Gastrocnemius medialis (tissue), 4 donors: ENCODE measurements around the gene ACKR1. TPM values are rescaled to one million over a fixed set of nuclear protein-coding genes. Genes with fewer than 3 reads are reported as not detected.

Experiments used
- ATAC-seq, 2 donors: fragments of 150-250 bp; one replicate each; pipeline ENCODE4 v1.9.1; 2016
- DNase-seq, 2 donors: peaks; one replicate each; pipeline ENCODE4 v3.0.0-alpha.2; 2019
- H3K27ac ChIP-seq, 4 donors: fragments of 200-600 bp; sonication (generic); 1 replicate in 1 of 4; 2 replicates in 3 of 4; pipeline ENCODE4 v1.5.1; 2016 to 2018; ENCODE audit warnings: mild to moderate bottlenecking in 2 of 4, moderate library complexity in 1 of 4
- H3K27me3 ChIP-seq, 3 donors: fragments of 200-600 bp; sonication (generic) in 2 of 3; 1 replicate in 1 of 3; 2 replicates in 2 of 3; pipeline versions ENCODE4 v1.5.1 to v1.6.0; 2016 to 2019; ENCODE audit warnings: mild to moderate bottlenecking in 1 of 3, moderate library complexity in 1 of 3
- H3K36me3 ChIP-seq, 2 donors: fragments of 200-600 bp; sonication (generic) in 1 of 2; one replicate each; pipeline ENCODE4 v1.5.1; 2017 to 2018
- H3K4me1 ChIP-seq, 2 donors: fragments of 200-600 bp; sonication (generic) in 1 of 2; one replicate each; pipeline ENCODE4 v1.5.1; 2016 to 2017; ENCODE audit warnings: mild to moderate bottlenecking in 2 of 2
- H3K4me3 ChIP-seq, 4 donors: fragments of 200-600 bp; sonication (generic) in 3 of 4; 1 replicate in 1 of 4; 2 replicates in 3 of 4; pipeline ENCODE4 v1.5.1; 2016 to 2019; ENCODE audit warnings: mild to moderate bottlenecking in 2 of 4
- H3K9me3 ChIP-seq, 3 donors: fragments of 200-600 bp; sonication (generic) in 2 of 3; 1 replicate in 1 of 3; 2 replicates in 2 of 3; pipeline ENCODE4 v1.5.1; 2016 to 2019
- POLR2A ChIP-seq, 2 donors: fragments of 450-650 bp; IDR thresholded peaks; one replicate each; pipeline ENCODE4 v1.6.1; 2017; ENCODE audit warnings: antibody characterized with exemption in 2 of 2, mild to moderate bottlenecking in 2 of 2, moderate library complexity in 2 of 2
- in situ Hi-C, 4 donors: fragments of 200-750 bp; cut with MboI; loops; one replicate each; pipeline versions ENCODE4 v1.15.0 to v1.8.0; 2017; ENCODE audit warnings: low sequenced_read_pairs in 4 of 4
- intact Hi-C: fragments of 100-400 bp; cut with DNase I; formaldehyde crosslinking; loops from one replicate; pipeline ENCODE4 v1.15.1; 2023; ENCODE audit warnings: low total_unique reads
- total RNA-seq, 4 donors: library from RNA; depleted of rRNA; stranded (reverse); fragments of >200 nt; gene quantifications; one replicate each; pipeline versions ENCODE4 v1.1.0 to v1.2.3, GENCODE V29; 2016
- TF ChIP-seq, protein P1 (sequence below), 5 experiments: fragments of 450-650 bp in 3 of 5; fragments of 200-600 bp in 2 of 5; sonication (generic) in 2 of 5; IDR thresholded peaks in 4 of 5; conservative IDR thresholded peaks in 1 of 5; 1 replicate in 4 of 5; 2 replicates in 1 of 5; pipeline ENCODE4 v1.5.1; 2016 to 2019; ENCODE audit warnings: antibody characterized with exemption in 5 of 5, mild to moderate bottlenecking in 3 of 5, moderate library complexity in 3 of 5

ACKR1 gene
- total RNA-seq, 4 donors from 2014 or later, result 10.1 to 34.8 (median 21.8) TPM

DNA sequence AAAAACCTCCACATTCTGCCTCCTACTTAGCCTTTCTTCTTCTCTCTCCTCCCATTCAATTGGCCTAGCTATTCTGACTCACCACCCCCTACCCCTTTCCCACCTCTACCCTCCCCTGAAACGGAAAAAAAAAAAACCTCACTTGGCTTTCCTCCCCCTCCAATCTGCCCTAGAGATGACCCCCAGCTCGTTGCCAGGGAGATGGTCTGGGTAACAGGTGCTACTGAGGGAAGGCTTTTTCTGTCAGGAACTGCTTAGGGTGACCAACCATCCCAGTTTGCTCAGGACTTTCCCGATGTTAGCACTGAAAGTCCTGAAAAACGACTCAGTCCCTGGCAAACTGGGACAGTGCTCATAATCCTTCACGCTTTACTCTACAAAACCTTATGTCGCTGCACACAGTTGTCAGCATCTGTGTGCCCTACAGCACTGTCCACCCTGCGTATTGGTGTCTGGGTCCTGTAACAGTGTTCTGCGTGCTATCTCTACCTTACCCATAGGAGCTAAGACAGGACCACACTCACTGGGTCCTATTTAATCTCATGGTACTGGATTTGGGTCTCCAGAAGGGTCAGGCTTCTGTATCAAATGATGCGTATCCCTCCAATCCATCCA, 41.0 kb upstream of the ACKR1 start:
- Histone ChIP-seq H3K9me3 (no peaks in the 10 kb centered on the region), H3K27me3 (peaks cover 0 to 5% (median 4%) of the 10 kb centered on the region in 3 donors), H3K36me3 (no peaks in the 10 kb centered on the region), H3K4me1 (peaks cover 5 to 7% of the 10 kb centered on the region in 2 donors), H3K27ac (no peak overlapping the region), H3K4me3 (no peak overlapping the region)
- intact Hi-C loops (loop anchor here (10.0 kb wide), 1 partner anchor 631 kb away; no protein-coding TSS in a partner anchor), in situ Hi-C loops (loop anchor here in 1 of 4 donors (5.0 to 25.0 kb wide), 2 partner anchors 34 to 624 kb away; partner anchors contain the start of gene DUSP23)
- no peak for DNase-seq
- TF ChIP-seq POLR2A (IDR thresholded peaks at IDR 0.05), result no peak
- TF ChIP-seq, protein P1, sequence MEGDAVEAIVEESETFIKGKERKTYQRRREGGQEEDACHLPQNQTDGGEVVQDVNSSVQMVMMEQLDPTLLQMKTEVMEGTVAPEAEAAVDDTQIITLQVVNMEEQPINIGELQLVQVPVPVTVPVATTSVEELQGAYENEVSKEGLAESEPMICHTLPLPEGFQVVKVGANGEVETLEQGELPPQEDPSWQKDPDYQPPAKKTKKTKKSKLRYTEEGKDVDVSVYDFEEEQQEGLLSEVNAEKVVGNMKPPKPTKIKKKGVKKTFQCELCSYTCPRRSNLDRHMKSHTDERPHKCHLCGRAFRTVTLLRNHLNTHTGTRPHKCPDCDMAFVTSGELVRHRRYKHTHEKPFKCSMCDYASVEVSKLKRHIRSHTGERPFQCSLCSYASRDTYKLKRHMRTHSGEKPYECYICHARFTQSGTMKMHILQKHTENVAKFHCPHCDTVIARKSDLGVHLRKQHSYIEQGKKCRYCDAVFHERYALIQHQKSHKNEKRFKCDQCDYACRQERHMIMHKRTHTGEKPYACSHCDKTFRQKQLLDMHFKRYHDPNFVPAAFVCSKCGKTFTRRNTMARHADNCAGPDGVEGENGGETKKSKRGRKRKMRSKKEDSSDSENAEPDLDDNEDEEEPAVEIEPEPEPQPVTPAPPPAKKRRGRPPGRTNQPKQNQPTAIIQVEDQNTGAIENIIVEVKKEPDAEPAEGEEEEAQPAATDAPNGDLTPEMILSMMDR (IDR thresholded peaks at IDR 0.05 in 4 of 5, conservative IDR thresholded peaks at IDR 0.05 in 1 of 5), result no peak
- ATAC-seq, result no peak

DNA sequence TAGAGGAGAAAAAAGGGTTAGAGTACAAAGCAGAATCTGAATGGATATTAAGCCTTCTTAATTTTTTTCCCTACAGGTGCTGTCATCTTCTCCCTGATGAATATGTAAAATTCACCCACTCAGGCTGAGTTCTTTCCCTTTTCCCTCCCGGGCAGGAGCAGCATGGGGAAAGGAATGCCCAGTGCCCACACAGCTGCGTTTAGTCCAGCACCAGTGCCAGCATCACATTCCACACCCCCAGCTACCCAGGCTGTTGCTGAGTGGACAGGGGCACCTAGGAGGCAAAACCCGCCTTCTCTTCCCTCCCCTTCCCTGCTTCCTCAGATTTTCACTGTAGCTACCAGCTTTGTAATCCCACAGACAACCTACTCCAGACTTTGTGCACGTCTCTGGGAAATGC, 36.6 kb upstream of the ACKR1 start:
- intact Hi-C loops, result loop anchor here (10.0 kb wide), 1 partner anchor 627 kb away; no protein-coding TSS in a partner anchor

DNA sequence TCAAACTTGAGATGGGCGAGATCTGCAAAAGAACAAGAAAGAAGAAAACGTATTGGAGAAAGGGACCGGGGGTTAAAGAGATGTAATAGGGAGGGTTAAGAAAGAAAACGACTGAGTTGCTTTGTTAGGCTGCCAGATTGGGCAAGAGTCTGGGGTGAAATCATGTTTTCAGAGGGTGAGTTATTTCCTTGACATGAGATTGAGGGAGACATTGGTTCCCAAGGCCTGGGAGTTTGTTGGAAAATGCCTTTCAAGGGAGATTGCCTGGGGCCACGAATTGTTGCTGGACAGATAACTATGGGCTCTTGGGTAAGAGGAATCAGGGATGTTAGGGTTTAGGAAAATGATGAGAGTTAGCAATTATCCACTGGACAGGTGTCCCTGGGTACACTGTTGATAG, 34.0 kb upstream of the ACKR1 start:
- ATAC-seq, result no peak
- no peaks in the 10 kb centered on the region for H3K4me1 ChIP-seq
- H3K4me3 ChIP-seq, result no peak overlapping the region
- H3K36me3 ChIP-seq, result no peaks in the 10 kb centered on the region
- in situ Hi-C loops, result loop anchor here in 1 of 4 donors (25.0 kb wide), 1 partner anchor 617 kb away; the partner anchor contains the start of gene DUSP23
- TF ChIP-seq POLR2A (IDR thresholded peaks at IDR 0.05), result no peak
- TF ChIP-seq, protein P1 (IDR thresholded peaks at IDR 0.05 in 4 of 5, conservative IDR thresholded peaks at IDR 0.05 in 1 of 5), result no peak
- peaks cover 36 to 39% (median 39%) of the 10 kb centered on the region in 3 donors for H3K27me3 ChIP-seq
- intact Hi-C loops, result no loop called here
- H3K9me3 ChIP-seq, result no peaks in the 10 kb centered on the region
- no peak overlapping the region for H3K27ac ChIP-seq
- DNase-seq, result no peak

More for the DNA sequence above, 36.6 kb upstream of the ACKR1 start:
- H3K4me3 ChIP-seq, result no peak overlapping the region
- H3K27me3 ChIP-seq, result peaks cover 31 to 39% (median 39%) of the 10 kb centered on the region in 3 donors
- in situ Hi-C loops, result loop anchor here in 1 of 4 donors (25.0 kb wide), 1 partner anchor 619 kb away; the partner anchor contains the start of gene DUSP23
- H3K4me1 ChIP-seq, result no peaks in the 10 kb centered on the region
- DNase-seq (no peak), ATAC-seq (no peak)
- no peak overlapping the region for H3K27ac ChIP-seq
- TF ChIP-seq, protein P1 (IDR thresholded peaks at IDR 0.05 in 4 of 5, conservative IDR thresholded peaks at IDR 0.05 in 1 of 5), result no peak
- TF ChIP-seq POLR2A (IDR thresholded peaks at IDR 0.05), result no peak
- H3K9me3 ChIP-seq, result no peaks in the 10 kb centered on the region
- no peaks in the 10 kb centered on the region for H3K36me3 ChIP-seq

DNA sequence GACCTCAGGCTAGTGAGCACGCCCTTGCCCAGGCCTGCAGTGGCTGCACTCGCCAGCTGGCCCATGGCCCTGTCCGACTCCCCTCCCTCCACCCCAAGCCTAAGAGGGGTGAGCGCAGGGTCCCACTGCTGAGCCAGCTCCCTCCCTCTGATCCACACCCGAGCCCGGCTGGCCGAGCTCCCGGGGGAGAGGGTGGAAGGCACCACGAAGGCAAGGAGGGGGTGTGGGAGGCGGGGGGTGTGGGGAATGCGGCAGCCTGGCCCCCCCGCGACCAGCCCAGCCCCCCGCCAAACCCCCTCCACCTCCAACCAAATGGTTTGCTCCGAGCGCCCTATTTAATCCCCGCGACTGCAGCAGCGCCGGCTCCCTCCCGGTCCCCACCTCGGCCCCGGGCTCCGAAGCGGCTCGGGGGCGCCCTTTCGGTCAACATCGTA, 33.4 kb upstream of the ACKR1 start, which contains the start of gene CADM3:
CADM3 (plus strand) TSS at position 362 of the 434 bp plus-strand sequence. CDS start 151 bp downstream, outside the sequence.
- H3K9me3 ChIP-seq, result no peaks in the 10 kb centered on the region
- intact Hi-C loops, result no loop called here
- DNase-seq (no peak), ATAC-seq (no peak)
- H3K36me3 ChIP-seq, result no peaks in the 10 kb centered on the region
- no peaks in the 10 kb centered on the region for H3K4me1 ChIP-seq
- in situ Hi-C loops, result loop anchor here in 1 of 4 donors (25.0 kb wide), 1 partner anchor 616 kb away; the partner anchor contains the start of gene DUSP23
- TF ChIP-seq, protein P1 (IDR thresholded peaks at IDR 0.05 in 4 of 5, conservative IDR thresholded peaks at IDR 0.05 in 1 of 5), result no peak
- no peak for TF ChIP-seq POLR2A (IDR thresholded peaks at IDR 0.05)
- H3K27me3 ChIP-seq, result peaks cover 36 to 39% (median 39%) of the 10 kb centered on the region in 3 donors
- peak within 1 kb of the TSS; percentile 28 to 41 (median 33) for H3K4me3 ChIP-seq
- H3K27ac ChIP-seq, result no peak within 1 kb of the TSS
